Hepatocyte (in vitro differentiated cells): ENCODE measurements around the gene TSN.

ENCODE experiments used
- EZH2 ChIP-seq: fragments of 200-600 bp; sonication (generic); IDR thresholded peaks from 2 replicates; pipeline ENCODE4 v1.6.1; 2016; ENCODE audit warnings: antibody characterized with exemption, mild to moderate bottlenecking, borderline replicate concordance
- EZH2phosphoT487 ChIP-seq: fragments of 200-600 bp; sonication (generic); IDR thresholded peaks from one replicate; pipeline ENCODE4 v1.6.1; 2018; ENCODE audit warnings: antibody characterized with exemption, mild to moderate bottlenecking, low read depth, moderate library complexity; ENCODE audit not compliant: unreplicated experiment, severe bottlenecking
- TF ChIP-seq, protein P1 (sequence below): fragments of 200-600 bp; sonication (generic); IDR thresholded peaks from 2 replicates; pipeline ENCODE4 v1.5.1; 2016; ENCODE audit warnings: antibody characterized with exemption, mild to moderate bottlenecking; ENCODE audit not compliant: poor library complexity

DNA sequence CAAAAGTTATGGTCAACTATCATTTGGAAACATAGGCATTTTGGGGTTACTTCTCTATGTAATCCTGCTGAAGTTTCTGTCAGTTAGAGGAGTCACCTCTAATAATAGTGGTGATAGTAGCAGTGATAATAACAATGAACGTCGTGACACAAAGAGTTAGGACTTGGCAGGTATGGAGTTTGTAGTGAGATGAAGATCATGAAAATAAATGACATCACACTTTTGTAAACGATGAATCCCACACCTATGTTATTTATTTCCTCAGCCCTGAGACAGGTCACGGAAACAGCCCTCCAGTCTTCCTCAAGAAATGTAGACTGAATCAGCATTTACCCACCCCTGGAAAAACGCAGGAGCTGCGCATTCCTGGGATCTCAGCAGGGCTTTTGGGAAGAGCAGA, 38.8 kb downstream of the TSN start:
- TF ChIP-seq EZH2phosphoT487: no peak
- TF ChIP-seq, protein P1, sequence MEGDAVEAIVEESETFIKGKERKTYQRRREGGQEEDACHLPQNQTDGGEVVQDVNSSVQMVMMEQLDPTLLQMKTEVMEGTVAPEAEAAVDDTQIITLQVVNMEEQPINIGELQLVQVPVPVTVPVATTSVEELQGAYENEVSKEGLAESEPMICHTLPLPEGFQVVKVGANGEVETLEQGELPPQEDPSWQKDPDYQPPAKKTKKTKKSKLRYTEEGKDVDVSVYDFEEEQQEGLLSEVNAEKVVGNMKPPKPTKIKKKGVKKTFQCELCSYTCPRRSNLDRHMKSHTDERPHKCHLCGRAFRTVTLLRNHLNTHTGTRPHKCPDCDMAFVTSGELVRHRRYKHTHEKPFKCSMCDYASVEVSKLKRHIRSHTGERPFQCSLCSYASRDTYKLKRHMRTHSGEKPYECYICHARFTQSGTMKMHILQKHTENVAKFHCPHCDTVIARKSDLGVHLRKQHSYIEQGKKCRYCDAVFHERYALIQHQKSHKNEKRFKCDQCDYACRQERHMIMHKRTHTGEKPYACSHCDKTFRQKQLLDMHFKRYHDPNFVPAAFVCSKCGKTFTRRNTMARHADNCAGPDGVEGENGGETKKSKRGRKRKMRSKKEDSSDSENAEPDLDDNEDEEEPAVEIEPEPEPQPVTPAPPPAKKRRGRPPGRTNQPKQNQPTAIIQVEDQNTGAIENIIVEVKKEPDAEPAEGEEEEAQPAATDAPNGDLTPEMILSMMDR: no peak
- TF ChIP-seq EZH2: no peak
